Measurements from ENCODE around the gene ATP1B1.

Gene ATP1B1

GRCh38 chr1:169105087-169105433 lies 1.4 kb upstream of the ATP1B1 start:
- no peak overlapping the region for H3K14ac ChIP-seq (ENCODE audit: low read length in 2 of 2)
- H3K4me3 ChIP-seq (ENCODE audit: insufficient read depth in 1 of 2, low read depth in 1 of 2, low read length in 2 of 2), result no peak overlapping the region
- H4K91ac ChIP-seq (ENCODE audit: low read length), result no peak overlapping the region
- H3K79me1 ChIP-seq (replicated peaks; ENCODE audit: low read length, poor library complexity, severe bottlenecking), result no peaks in the 10 kb centered on the region
- no peak for DNase-seq
- H3K9me3 ChIP-seq (ENCODE audit: control insufficient read depth, low read length), result no peaks in the 10 kb centered on the region
- no peak overlapping the region for H2BK15ac ChIP-seq (ENCODE audit: low read depth, poor library complexity, severe bottlenecking)
- 70% methylated on average over 6 of the region's 6 CpGs for WGBS
- no peak overlapping the region for H4K8ac ChIP-seq (ENCODE audit: low read length)
- H2BK12ac ChIP-seq (ENCODE audit: low read length in 2 of 2), result no peak overlapping the region
- H3K9ac ChIP-seq (ENCODE audit: low read length), result no peak overlapping the region
- no peak overlapping the region for H2BK120ac ChIP-seq (ENCODE audit: low read depth, low read length)
- no peak overlapping the region for H3K23ac ChIP-seq (ENCODE audit: low read length in 2 of 2)
- H2AFZ ChIP-seq (ENCODE audit: low read depth, low read length), result no peak overlapping the region
- no peak overlapping the region for H3K18ac ChIP-seq (ENCODE audit: low read depth in 1 of 2, low read length in 2 of 2)
- peaks cover 0 to 28% of the 10 kb centered on the region in 2 experiments for H3K27me3 ChIP-seq (ENCODE audit: control insufficient read depth in 1 of 2, insufficient read depth in 1 of 2, low read length in 2 of 2)
- H3K4me1 ChIP-seq (ENCODE audit: control insufficient read depth, insufficient read depth, low read depth, low read length), result peaks cover 23% of the 10 kb centered on the region
- no peak overlapping the region for H3K27ac ChIP-seq (ENCODE audit: low read length, poor library complexity, severe bottlenecking)
- H3K36me3 ChIP-seq (ENCODE audit: control insufficient read depth in 1 of 2, insufficient read depth in 2 of 2, low read depth in 1 of 2, low read length in 2 of 2), result no peaks in the 10 kb centered on the region
- no peak overlapping the region for H3K4me2 ChIP-seq (ENCODE audit: low read length, poor library complexity, severe bottlenecking)
- H2AK5ac ChIP-seq (ENCODE audit: low read length, severe bottlenecking), result peak overlapping the region; percentile 20
- H2BK5ac ChIP-seq (ENCODE audit: low read depth, low read length, poor library complexity, severe bottlenecking), result no peak overlapping the region
- no peak overlapping the region for H3K4ac ChIP-seq (ENCODE audit: low read depth in 1 of 2, low read length in 2 of 2)

DNA sequence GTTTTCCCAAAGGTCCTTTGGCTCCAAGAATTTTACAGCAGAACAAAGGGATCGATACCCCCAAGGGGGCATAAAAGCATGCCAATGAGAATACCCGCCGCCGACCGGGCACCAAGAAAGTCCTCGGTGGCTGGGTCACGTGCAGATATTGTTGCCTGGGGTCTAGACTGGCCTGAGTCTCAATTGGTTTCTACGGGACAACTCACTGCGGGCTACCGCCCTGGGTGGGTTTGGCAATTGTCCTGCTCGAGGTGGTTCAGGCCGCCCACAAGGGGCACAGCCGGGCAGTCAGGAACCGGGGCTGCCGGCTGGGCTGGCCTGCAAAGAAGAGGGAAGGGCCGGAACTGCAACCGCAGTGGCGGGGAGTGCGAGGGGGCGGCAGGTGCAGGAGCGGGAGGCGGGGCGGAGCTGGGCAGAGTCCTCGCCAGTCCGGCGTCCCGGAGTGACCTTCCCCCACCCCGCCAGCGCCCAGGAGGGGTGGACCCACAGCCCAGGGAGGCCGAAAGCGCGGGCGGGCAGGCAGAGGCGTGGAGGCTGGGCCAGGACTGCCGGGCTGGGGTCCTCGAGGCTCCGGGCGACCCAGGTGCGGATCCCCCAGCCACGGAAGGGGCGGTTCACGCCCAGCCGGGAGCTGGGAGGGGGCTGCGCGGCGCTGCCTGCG lies 926 bp upstream of the ATP1B1 start:
- Histone ChIP-seq H3K9me3 (ENCODE audit: control insufficient read depth, low read length) (no peaks in the 10 kb centered on the region), H4K8ac (ENCODE audit: low read length) (no peak overlapping the region), H3K79me1 (replicated peaks; ENCODE audit: low read length, poor library complexity, severe bottlenecking) (no peaks in the 10 kb centered on the region), H3K4ac (ENCODE audit: low read depth in 1 of 2, low read length in 2 of 2) (no peak overlapping the region), H2BK12ac (ENCODE audit: low read length in 2 of 2) (peak overlapping the region; percentile 45 to 50), H2BK15ac (ENCODE audit: low read depth, poor library complexity, severe bottlenecking) (no peak overlapping the region), H3K4me2 (ENCODE audit: low read length, poor library complexity, severe bottlenecking) (peak overlapping the region; percentile 96), H4K91ac (ENCODE audit: low read length) (peak overlapping the region; percentile 72), H3K23ac (ENCODE audit: low read length in 2 of 2) (peak overlapping the region in 1 of 2 experiments; percentile 1), H2BK5ac (ENCODE audit: low read depth, low read length, poor library complexity, severe bottlenecking) (peak overlapping the region; percentile 68), H3K4me3 (ENCODE audit: insufficient read depth in 1 of 2, low read depth in 1 of 2, low read length in 2 of 2) (peak overlapping the region; percentile 85 to 98), H3K27me3 (ENCODE audit: control insufficient read depth in 1 of 2, insufficient read depth in 1 of 2, low read length in 2 of 2) (peaks cover 0 to 28% of the 10 kb centered on the region in 2 experiments), H2AK5ac (ENCODE audit: low read length, severe bottlenecking) (no peak overlapping the region), H3K36me3 (ENCODE audit: control insufficient read depth in 1 of 2, insufficient read depth in 2 of 2, low read depth in 1 of 2, low read length in 2 of 2) (no peaks in the 10 kb centered on the region), H2AFZ (ENCODE audit: low read depth, low read length) (peak overlapping the region; percentile 78), H3K9ac (ENCODE audit: low read length) (no peak overlapping the region), H3K14ac (ENCODE audit: low read length in 2 of 2) (no peak overlapping the region), H3K27ac (ENCODE audit: low read length, poor library complexity, severe bottlenecking) (no peak overlapping the region), H3K4me1 (ENCODE audit: control insufficient read depth, insufficient read depth, low read depth, low read length) (peaks cover 23% of the 10 kb centered on the region), H2BK120ac (ENCODE audit: low read depth, low read length) (no peak overlapping the region), H3K18ac (ENCODE audit: low read depth in 1 of 2, low read length in 2 of 2) (peak overlapping the region; percentile 59 to 79)
- DNase-seq, result peak; percentile 50
- 6% methylated on average over 39 of the region's 47 CpGs for WGBS

- Histone ChIP-seq H3K23ac (ENCODE audit: low read length in 2 of 2) (peak overlapping the region in 1 of 2 experiments; percentile 37), H4K8ac (ENCODE audit: low read length) (peak overlapping the region; percentile 84), H2BK5ac (ENCODE audit: low read depth, low read length, poor library complexity, severe bottlenecking) (peak overlapping the region; percentile 82), H3K9ac (ENCODE audit: low read length) (peak overlapping the region; percentile 77), H3K4me3 (ENCODE audit: insufficient read depth in 1 of 2, low read depth in 1 of 2, low read length in 2 of 2) (peak overlapping the region; percentile 85 to 98), H4K91ac (ENCODE audit: low read length) (peak overlapping the region; percentile 86), H2BK15ac (ENCODE audit: low read depth, poor library complexity, severe bottlenecking) (peak overlapping the region; percentile 31), H2BK12ac (ENCODE audit: low read length in 2 of 2) (peak overlapping the region in 1 of 2 experiments; percentile 25), H3K18ac (ENCODE audit: low read depth in 1 of 2, low read length in 2 of 2) (peak overlapping the region; percentile 93 to 97), H3K4me2 (ENCODE audit: low read length, poor library complexity, severe bottlenecking) (peak overlapping the region; percentile 72), H3K36me3 (ENCODE audit: control insufficient read depth in 1 of 2, insufficient read depth in 2 of 2, low read depth in 1 of 2, low read length in 2 of 2) (peaks cover 0 to 3% of the 10 kb centered on the region in 2 experiments), H2AK5ac (ENCODE audit: low read length, severe bottlenecking) (no peak overlapping the region), H3K27ac (ENCODE audit: low read length, poor library complexity, severe bottlenecking) (peak overlapping the region; percentile 61), H3K14ac (ENCODE audit: low read length in 2 of 2) (peak overlapping the region in 1 of 2 experiments; percentile 94), H2BK120ac (ENCODE audit: low read depth, low read length) (peak overlapping the region; percentile 68), H3K4me1 (ENCODE audit: control insufficient read depth, insufficient read depth, low read depth, low read length) (peaks cover 28% of the 10 kb centered on the region), H3K27me3 (ENCODE audit: control insufficient read depth in 1 of 2, insufficient read depth in 1 of 2, low read length in 2 of 2) (peaks cover 0 to 28% of the 10 kb centered on the region in 2 experiments), H3K79me1 (replicated peaks; ENCODE audit: low read length, poor library complexity, severe bottlenecking) (no peaks in the 10 kb centered on the region), H3K4ac (ENCODE audit: low read depth in 1 of 2, low read length in 2 of 2) (peak overlapping the region; percentile 47 to 61), H3K9me3 (ENCODE audit: control insufficient read depth, low read length) (no peaks in the 10 kb centered on the region), H2AFZ (ENCODE audit: low read depth, low read length) (peak overlapping the region; percentile 48)
- WGBS, result 1% methylated on average over 40 of the region's 41 CpGs
- peak; percentile 64 for DNase-seq
Measured at GRCh38 chr1:169106921-169107602, 572 bp downstream of the ATP1B1 start.

DNA sequence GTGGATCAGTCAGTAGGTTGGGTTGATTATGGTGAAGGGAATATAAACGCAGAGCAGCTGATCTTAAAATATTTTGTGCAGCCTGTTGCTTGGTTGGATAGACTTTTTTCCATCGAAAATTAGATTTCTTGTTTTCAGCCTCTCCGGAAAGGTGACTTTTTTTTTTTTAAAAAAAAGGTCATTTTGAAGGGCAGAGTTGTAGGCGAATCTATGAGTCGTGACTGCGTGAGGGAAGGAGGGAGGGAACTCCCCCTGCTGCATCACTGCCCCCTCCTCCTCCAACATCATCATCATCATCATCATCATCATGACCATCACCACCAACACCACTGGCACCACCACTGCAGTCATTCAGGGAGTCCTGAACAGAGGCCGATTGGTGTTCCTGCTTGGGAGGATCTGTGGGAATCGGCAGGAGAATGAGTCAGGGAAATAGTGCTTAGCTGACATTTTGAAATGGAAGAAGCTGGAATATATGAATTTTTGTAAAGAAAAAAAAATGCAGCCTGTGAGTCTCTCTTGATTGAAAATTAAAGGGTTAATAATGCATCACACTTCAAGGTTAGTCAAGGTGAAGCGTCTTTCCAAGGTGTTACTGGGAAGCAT lies 1.2 kb downstream of the ATP1B1 start:
- WGBS, result 16% methylated on average over 5 of the region's 9 CpGs
- Histone ChIP-seq H2BK12ac (ENCODE audit: low read length in 2 of 2) (no peak overlapping the region), H3K9me3 (ENCODE audit: control insufficient read depth, low read length) (no peaks in the 10 kb centered on the region), H3K4me2 (ENCODE audit: low read length, poor library complexity, severe bottlenecking) (peak overlapping the region; percentile 81), H3K9ac (ENCODE audit: low read length) (peak overlapping the region; percentile 77), H3K14ac (ENCODE audit: low read length in 2 of 2) (no peak overlapping the region), H3K27me3 (ENCODE audit: control insufficient read depth in 1 of 2, insufficient read depth in 1 of 2, low read length in 2 of 2) (peaks cover 0 to 28% of the 10 kb centered on the region in 2 experiments), H4K91ac (ENCODE audit: low read length) (no peak overlapping the region), H2AK5ac (ENCODE audit: low read length, severe bottlenecking) (no peak overlapping the region), H3K4me1 (ENCODE audit: control insufficient read depth, insufficient read depth, low read depth, low read length) (peaks cover 27% of the 10 kb centered on the region), H3K4me3 (ENCODE audit: insufficient read depth in 1 of 2, low read depth in 1 of 2, low read length in 2 of 2) (peak overlapping the region; percentile 54 to 85), H3K23ac (ENCODE audit: low read length in 2 of 2) (no peak overlapping the region), H4K8ac (ENCODE audit: low read length) (no peak overlapping the region), H3K36me3 (ENCODE audit: control insufficient read depth in 1 of 2, insufficient read depth in 2 of 2, low read depth in 1 of 2, low read length in 2 of 2) (peaks cover 0 to 8% of the 10 kb centered on the region in 2 experiments), H3K79me1 (replicated peaks; ENCODE audit: low read length, poor library complexity, severe bottlenecking) (peaks cover 3% of the 10 kb centered on the region), H2BK15ac (ENCODE audit: low read depth, poor library complexity, severe bottlenecking) (peak overlapping the region; percentile 6), H2AFZ (ENCODE audit: low read depth, low read length) (no peak overlapping the region), H2BK5ac (ENCODE audit: low read depth, low read length, poor library complexity, severe bottlenecking) (no peak overlapping the region), H3K4ac (ENCODE audit: low read depth in 1 of 2, low read length in 2 of 2) (peak overlapping the region in 1 of 2 experiments; percentile 47), H3K27ac (ENCODE audit: low read length, poor library complexity, severe bottlenecking) (peak overlapping the region; percentile 35), H3K18ac (ENCODE audit: low read depth in 1 of 2, low read length in 2 of 2) (peak overlapping the region in 1 of 2 experiments; percentile 71), H2BK120ac (ENCODE audit: low read depth, low read length) (no peak overlapping the region)
- DNase-seq, result peak; percentile 91

Measured in mesenchymal stem cell (in vitro differentiated cells and primary cell).